SH-SY5Y (cell line): Measurements from ENCODE around the gene ARL3.

Source experiments
- GATA2 ChIP-seq: IDR thresholded peaks from 2 replicates; pipeline ENCODE4 v1.6.1; 2011; ENCODE audit warnings: mild to moderate bottlenecking, low read depth, low read length
- GATA3 ChIP-seq: IDR thresholded peaks from 2 replicates; pipeline ENCODE4 v1.6.1; 2011; ENCODE audit warnings: low read depth, mild to moderate bottlenecking, low read length, moderate library complexity

The ARL3 gene

GRCh38 chr10:102743588-102744373, 29.6 kb upstream of the ARL3 start, which contains the start of gene WBP1L:
Gene WBP1L, plus strand, starts transcription at chr10:102743948. Its CDS starts 106 bp downstream, at chr10:102744054.
- no peak for TF ChIP-seq GATA3
- no peak for TF ChIP-seq GATA2

DNA sequence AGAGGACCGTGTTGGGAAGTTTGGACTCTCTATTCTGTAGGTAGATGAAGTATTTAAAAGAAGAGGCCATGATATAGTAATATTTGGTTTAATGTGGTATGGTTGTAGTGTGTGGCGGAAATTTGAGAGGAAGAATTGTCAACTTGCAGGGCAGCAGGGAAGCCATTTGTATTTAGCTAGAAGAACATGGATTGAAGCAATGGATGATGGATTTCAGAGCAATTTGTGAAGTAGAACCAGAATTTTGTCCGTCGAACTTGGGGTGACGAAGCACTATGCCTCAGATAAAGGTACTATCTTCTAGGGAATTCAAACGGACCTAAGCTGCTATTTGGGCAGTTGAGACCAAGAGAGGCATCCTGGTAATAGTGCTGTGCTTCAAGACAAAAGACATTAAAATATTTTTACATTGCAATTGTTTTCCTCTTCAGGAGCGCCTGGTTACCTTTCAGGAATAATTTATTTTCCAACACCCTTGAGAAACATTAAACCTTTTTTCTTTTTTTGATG, 28.9 kb upstream of the ARL3 start:
- TF ChIP-seq GATA3 (no peak), GATA2 (no peak)

GRCh38 chr10:102741726-102742237, 27.6 kb upstream of the ARL3 start:
- TF ChIP-seq GATA2 (no peak), GATA3 (no peak)

DNA sequence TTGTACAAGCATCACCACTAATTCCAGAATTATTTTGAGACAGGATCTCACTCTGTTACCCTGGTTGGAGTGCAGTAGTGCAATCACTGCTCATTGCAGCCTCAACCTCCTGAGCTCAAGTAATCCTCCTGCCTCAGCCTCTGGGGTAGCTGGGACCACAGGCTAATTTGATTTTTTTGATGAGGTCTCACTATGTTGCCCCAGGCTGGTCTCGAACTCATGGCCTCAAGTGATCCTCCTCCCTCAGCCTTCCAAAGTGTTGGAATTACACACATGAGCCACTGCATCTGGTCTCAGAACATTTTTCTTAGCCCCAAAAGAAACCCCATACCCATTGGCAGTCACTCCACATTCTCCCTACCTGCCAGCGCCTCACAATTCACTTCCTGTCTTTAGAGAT, 26.0 kb upstream of the ARL3 start:
- TF ChIP-seq GATA3 (no peak), GATA2 (no peak)

DNA sequence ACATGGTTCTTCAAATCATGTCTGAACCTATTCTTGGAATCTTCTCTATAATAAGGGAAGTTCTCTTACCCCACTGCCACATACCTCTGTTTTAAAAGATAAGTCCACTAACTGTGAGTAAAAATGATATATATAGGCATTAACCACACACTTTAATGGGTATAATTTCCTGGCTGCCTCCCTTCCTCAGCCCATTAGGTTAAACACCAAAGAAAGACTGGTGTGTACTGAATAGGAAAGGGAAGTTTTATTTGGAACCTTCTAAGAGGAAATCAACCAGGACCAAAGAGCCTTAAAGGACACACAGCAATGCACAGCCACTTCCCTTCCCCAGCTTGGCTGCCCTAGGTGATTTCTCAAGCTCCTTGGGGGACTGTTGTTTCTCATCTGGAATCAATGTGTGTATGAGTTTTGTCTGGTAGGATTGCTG, 24.5 kb upstream of the ARL3 start:
- no peak for TF ChIP-seq GATA2
- TF ChIP-seq GATA3 = no peak

DNA sequence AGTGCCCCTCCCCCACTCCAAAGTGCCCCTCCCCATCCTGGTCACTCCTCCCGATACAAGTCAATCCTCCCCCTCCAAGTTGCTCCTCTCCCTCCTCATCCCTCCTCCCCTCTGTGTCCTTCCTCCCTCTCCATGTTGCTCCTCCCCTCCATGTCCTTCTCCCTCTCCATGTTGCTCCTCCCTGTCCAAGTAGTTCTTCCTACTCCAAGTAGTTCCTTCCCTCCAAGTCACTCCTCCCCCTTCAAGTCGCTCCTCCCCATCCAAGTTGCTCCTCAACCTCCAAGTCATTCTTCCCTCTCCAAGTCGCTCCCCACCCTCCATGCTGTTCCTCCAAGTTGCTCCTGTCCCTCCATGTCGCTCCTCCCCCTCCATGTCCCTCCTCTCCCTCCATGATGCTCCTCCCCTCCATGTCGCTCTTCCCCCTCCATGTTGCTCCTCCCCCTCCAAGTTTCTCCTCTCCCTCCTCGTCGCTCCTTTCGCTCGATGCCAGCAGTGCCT, 20.9 kb upstream of the ARL3 start:
- TF ChIP-seq GATA3 (no peak), GATA2 (no peak)

GRCh38 chr10:102732661-102733060, 18.5 kb upstream of the ARL3 start:
- TF ChIP-seq GATA2 = no peak
- no peak for TF ChIP-seq GATA3

- TF ChIP-seq GATA2 (no peak), GATA3 (no peak)
Observed at GRCh38 chr10:102731222-102731800, 17.1 kb upstream of the ARL3 start.

- no peak for TF ChIP-seq GATA3
- no peak for TF ChIP-seq GATA2
Observed at GRCh38 chr10:102729029-102730026, 15.1 kb upstream of the ARL3 start.

- no peak for TF ChIP-seq GATA2
- no peak for TF ChIP-seq GATA3
Observed at GRCh38 chr10:102727037-102727818, 13.0 kb upstream of the ARL3 start.

GRCh38 chr10:102726274-102726673, 12.1 kb upstream of the ARL3 start:
- no peak for TF ChIP-seq GATA3
- no peak for TF ChIP-seq GATA2

DNA sequence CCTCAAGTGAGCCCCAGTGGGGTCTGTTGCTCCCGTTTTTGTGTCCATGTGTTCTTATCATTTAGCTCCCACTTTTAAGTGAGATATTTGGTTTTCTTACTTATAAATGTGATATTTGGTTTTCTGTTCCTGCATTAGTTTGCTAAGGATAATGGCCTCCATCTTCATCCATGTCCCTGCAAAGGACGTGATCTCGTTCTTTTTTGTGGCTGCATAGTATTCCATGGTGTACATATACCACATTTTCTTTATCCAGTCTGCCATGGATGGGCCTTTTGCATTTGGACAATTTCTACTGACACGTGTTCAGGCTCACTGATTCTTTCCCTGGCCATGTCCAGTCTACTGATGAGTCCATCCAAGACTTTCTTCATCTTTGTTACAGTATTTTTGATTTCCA, 9.8 kb upstream of the ARL3 start:
- no peak for TF ChIP-seq GATA2
- TF ChIP-seq GATA3 = no peak

GRCh38 chr10:102721954-102722353, 7.8 kb upstream of the ARL3 start:
- TF ChIP-seq GATA3 (no peak), GATA2 (no peak)
